MM.1S (cell line): ENCODE data around the gene SPCS3.

Experiments
- DNase-seq: peaks from one replicate; pipeline ENCODE4 v3.0.0-alpha.2; 2015
- H2AFZ ChIP-seq: fragments of 300-600 bp; sonication (generic); 2 replicates; pipeline ENCODE4 v1.6.0; 2016; ENCODE audit warnings: antibody characterized with exemption, low read length
- H3F3A ChIP-seq: fragments of 300-600 bp; sonication (generic); 2 replicates; pipeline ENCODE4 v1.6.1; 2016; ENCODE audit warnings: mild to moderate bottlenecking, antibody characterized with exemption, low read length, moderate library complexity, mixed read lengths; ENCODE audit not compliant: insufficient read depth
- H3K27ac ChIP-seq: fragments of 300-600 bp; sonication (generic); 2 replicates; pipeline ENCODE4 v1.5.1; 2016; ENCODE audit warnings: mild to moderate bottlenecking, low read length
- H3K27me3 ChIP-seq: fragments of 300-600 bp; sonication (generic); replicated peaks from 2 replicates; pipeline ENCODE4 v1.6.0; 2016; ENCODE audit warnings: low read length; ENCODE audit not compliant: insufficient read depth
- H3K36me3 ChIP-seq: fragments of 300-600 bp; sonication (generic); replicated peaks from 2 replicates; pipeline ENCODE4 v1.6.1; 2016; ENCODE audit warnings: mild to moderate bottlenecking, low read length, mixed read lengths; ENCODE audit not compliant: insufficient read depth
- H3K4me1 ChIP-seq: fragments of 300-600 bp; sonication (generic); 2 replicates; pipeline ENCODE4 v1.6.1; 2016; ENCODE audit warnings: low read length, mixed read lengths
- H3K4me2 ChIP-seq: fragments of 300-600 bp; sonication (generic); 2 replicates; pipeline ENCODE4 v1.6.0; 2016; ENCODE audit warnings: low read depth, low read length
- H3K4me3 ChIP-seq: fragments of 300-600 bp; sonication (generic); 2 replicates; pipeline ENCODE4 v1.5.1; 2016; ENCODE audit warnings: low read length, mixed read lengths
- H3K79me2 ChIP-seq: fragments of 300-600 bp; sonication (generic); 2 replicates; pipeline ENCODE4 v1.6.1; 2016; ENCODE audit warnings: mixed run types, low read length, mixed read lengths
- H3K9ac ChIP-seq: fragments of 300-600 bp; sonication (generic); 2 replicates; pipeline ENCODE4 v1.6.1; 2016; ENCODE audit warnings: low read length, mixed read lengths
- H3K9me2 ChIP-seq: fragments of 300-600 bp; sonication (generic); replicated peaks from 2 replicates; pipeline ENCODE4 v1.6.1; 2016; ENCODE audit warnings: mild to moderate bottlenecking, low read length, mixed read lengths; ENCODE audit not compliant: insufficient read depth
- H3K9me3 ChIP-seq: fragments of 300-600 bp; sonication (generic); replicated peaks from 2 replicates; pipeline ENCODE4 v1.6.1; 2016; ENCODE audit warnings: mild to moderate bottlenecking, low read length, mixed read lengths; ENCODE audit not compliant: insufficient read depth
- H4K20me1 ChIP-seq: fragments of 300-600 bp; sonication (generic); 2 replicates; pipeline ENCODE4 v1.6.1; 2016; ENCODE audit warnings: mild to moderate bottlenecking, low read length, moderate library complexity, mixed read lengths; ENCODE audit not compliant: insufficient read depth
- EZH2 ChIP-seq: fragments of 300-600 bp; sonication (generic); optimal IDR thresholded peaks from 2 replicates; pipeline ENCODE3; 2017; ENCODE audit warnings: low read depth, mild to moderate bottlenecking, antibody characterized with exemption, low read length, mixed read lengths
- EZH2phosphoT487 ChIP-seq: fragments of 300-600 bp; sonication (generic); IDR thresholded peaks from 2 replicates; pipeline ENCODE4 v1.6.1; 2018; ENCODE audit warnings: antibody characterized with exemption, low read length
- TF ChIP-seq, protein P1 (sequence below): fragments of 300-600 bp; sonication (generic); IDR thresholded peaks from 2 replicates; pipeline ENCODE4 v1.5.1; 2016; ENCODE audit warnings: antibody characterized with exemption, low read length, mixed read lengths

The SPCS3 gene

DNA sequence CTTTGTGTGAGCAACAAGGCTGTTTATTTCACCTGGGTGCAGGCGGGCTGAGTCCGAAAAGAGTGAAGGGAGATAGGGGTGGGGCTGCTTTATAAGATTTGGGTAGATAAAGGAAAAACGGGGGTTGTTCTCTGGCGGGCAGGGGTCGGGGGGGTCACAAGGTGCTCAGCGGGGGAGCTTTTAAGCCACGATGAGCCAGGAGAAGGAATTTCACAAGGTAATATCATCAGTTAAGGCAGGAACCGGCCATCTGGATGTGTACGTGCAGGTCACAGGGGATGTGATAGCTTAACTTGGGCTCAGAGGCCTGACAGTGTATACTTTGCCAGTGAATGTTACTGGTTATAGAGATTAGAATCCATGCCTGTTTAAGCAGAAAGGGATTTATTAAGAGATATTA, 19.7 kb upstream of the SPCS3 start:
- Histone ChIP-seq H3K4me3 (no peak overlapping the region), H3K9ac (no peak overlapping the region), H3K9me3 (no peaks in the 10 kb centered on the region), H3K9me2 (no peaks in the 10 kb centered on the region), H3K27ac (no peak overlapping the region), H3K4me2 (no peak overlapping the region), H3K27me3 (no peaks in the 10 kb centered on the region), H2AFZ (no peak overlapping the region), H3K36me3 (no peaks in the 10 kb centered on the region), H3F3A (no peaks in the 10 kb centered on the region), H3K4me1 (no peaks in the 10 kb centered on the region), H4K20me1 (no peaks in the 10 kb centered on the region), H3K79me2 (no peaks in the 10 kb centered on the region)
- DNase-seq = no peak
- TF ChIP-seq, protein P1, sequence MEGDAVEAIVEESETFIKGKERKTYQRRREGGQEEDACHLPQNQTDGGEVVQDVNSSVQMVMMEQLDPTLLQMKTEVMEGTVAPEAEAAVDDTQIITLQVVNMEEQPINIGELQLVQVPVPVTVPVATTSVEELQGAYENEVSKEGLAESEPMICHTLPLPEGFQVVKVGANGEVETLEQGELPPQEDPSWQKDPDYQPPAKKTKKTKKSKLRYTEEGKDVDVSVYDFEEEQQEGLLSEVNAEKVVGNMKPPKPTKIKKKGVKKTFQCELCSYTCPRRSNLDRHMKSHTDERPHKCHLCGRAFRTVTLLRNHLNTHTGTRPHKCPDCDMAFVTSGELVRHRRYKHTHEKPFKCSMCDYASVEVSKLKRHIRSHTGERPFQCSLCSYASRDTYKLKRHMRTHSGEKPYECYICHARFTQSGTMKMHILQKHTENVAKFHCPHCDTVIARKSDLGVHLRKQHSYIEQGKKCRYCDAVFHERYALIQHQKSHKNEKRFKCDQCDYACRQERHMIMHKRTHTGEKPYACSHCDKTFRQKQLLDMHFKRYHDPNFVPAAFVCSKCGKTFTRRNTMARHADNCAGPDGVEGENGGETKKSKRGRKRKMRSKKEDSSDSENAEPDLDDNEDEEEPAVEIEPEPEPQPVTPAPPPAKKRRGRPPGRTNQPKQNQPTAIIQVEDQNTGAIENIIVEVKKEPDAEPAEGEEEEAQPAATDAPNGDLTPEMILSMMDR = no peak
- TF ChIP-seq EZH2phosphoT487 (no peak), EZH2 (no peak)

DNA sequence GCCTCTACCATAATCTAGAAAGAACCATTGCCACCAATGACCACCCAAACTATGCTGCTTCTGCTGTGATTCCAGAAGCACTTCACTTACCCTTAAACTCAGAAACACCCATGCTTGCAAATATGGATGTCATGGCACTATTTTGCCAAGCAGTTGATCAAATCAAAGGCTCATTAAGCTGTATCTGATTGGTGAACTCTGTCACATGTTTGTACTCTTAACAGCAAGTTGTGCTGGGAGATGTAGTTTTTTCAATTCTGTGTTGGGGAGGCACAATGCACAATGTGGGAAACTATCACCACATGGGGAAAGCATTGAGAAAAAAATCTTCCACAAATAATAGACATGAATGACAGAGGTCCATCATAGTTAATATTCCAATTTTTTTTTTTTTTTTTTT, 19.2 kb upstream of the SPCS3 start:
- no peak for TF ChIP-seq EZH2phosphoT487
- no peak overlapping the region for H3K4me3 ChIP-seq
- no peaks in the 10 kb centered on the region for H3K79me2 ChIP-seq
- H3K36me3 ChIP-seq = no peaks in the 10 kb centered on the region
- H3K9me2 ChIP-seq = no peaks in the 10 kb centered on the region
- no peaks in the 10 kb centered on the region for H3F3A ChIP-seq
- no peaks in the 10 kb centered on the region for H3K27me3 ChIP-seq
- H3K9ac ChIP-seq = no peak overlapping the region
- no peak for DNase-seq
- H3K4me2 ChIP-seq = no peak overlapping the region
- H3K9me3 ChIP-seq = no peaks in the 10 kb centered on the region
- H2AFZ ChIP-seq = no peak overlapping the region
- no peaks in the 10 kb centered on the region for H4K20me1 ChIP-seq
- no peaks in the 10 kb centered on the region for H3K4me1 ChIP-seq
- H3K27ac ChIP-seq = no peak overlapping the region

DNA sequence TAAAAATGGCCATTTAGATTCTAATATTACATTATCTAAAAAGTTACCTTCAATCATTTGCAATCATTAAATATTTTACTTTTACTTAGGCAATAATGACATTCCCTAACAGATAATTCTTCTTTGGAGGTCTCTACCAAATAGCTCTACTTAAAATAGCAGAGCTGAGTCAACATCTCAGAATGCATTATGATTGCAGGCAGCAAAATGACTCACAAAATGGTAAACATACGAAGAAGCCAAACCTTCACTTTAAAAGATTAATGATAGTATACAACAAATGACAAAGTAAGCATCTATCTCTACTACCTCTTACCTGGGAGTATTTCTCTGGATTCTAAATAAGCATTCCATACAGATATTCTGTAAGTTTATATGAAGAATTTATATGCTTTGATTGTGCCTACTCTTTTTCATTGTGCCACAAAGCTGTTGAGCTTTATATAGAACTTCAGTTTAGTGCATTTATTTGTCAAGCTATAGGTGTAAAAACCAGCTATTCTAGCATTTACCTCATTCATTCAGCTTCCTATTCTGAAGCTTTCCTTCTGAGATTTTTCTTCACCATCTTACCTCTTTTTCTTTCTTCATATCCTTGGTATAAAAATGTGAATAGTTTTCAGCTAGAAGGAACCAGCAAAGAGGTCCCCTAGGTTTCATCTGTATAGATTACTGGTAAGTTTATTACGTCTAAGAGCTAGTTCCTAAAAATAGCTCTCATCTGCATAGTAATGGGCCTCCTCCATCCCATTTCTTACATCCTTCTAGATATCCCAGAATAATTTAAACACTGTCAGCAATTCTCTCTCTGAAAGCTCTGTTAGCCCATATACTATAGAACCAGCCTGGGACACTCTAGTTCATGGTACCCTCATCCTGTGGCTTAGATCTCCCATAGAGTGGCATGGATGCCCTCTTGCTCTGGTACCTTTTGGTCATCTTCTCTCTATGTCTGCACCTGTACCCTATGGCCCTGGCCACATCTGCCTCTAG, 17.2 kb upstream of the SPCS3 start:
- Histone ChIP-seq H4K20me1 (no peaks in the 10 kb centered on the region), H3K4me3 (no peak overlapping the region), H3K36me3 (no peaks in the 10 kb centered on the region), H3K4me2 (no peak overlapping the region), H3K9me2 (no peaks in the 10 kb centered on the region), H3K9ac (no peak overlapping the region), H3K27me3 (no peaks in the 10 kb centered on the region), H3K4me1 (peaks cover 4% of the 10 kb centered on the region), H3K9me3 (no peaks in the 10 kb centered on the region), H3F3A (no peaks in the 10 kb centered on the region), H3K27ac (no peak overlapping the region), H2AFZ (no peak overlapping the region), H3K79me2 (no peaks in the 10 kb centered on the region)
- TF ChIP-seq EZH2 = no peak
- TF ChIP-seq, protein P1 = no peak
- TF ChIP-seq EZH2phosphoT487 = no peak
- no peak for DNase-seq

DNA sequence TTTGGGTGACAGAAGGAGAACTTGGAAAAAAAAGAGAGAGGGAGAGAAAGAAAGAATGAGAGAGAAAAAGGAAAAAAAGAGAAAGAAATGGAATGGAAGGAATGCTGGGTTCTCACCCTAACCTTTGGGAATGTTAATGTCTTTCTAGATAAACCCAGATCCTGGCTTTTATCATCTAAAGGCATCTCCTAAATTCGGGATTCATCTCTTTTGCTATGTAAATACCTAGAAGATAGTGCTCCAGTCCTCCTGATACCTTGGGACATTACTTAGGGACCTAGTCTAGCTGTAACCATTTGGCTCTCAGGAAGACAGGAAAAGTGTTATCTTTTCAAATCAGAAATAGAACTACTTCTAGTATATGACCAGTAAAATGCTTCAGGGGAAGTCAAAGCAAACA, 15.8 kb upstream of the SPCS3 start:
- H3K36me3 ChIP-seq = no peaks in the 10 kb centered on the region
- H3K9me3 ChIP-seq = no peaks in the 10 kb centered on the region
- H3K4me3 ChIP-seq = no peak overlapping the region
- peaks cover 11% of the 10 kb centered on the region for H3F3A ChIP-seq
- H3K9ac ChIP-seq = no peak overlapping the region
- DNase-seq = no peak
- no peak overlapping the region for H2AFZ ChIP-seq
- no peaks in the 10 kb centered on the region for H3K9me2 ChIP-seq
- H4K20me1 ChIP-seq = no peaks in the 10 kb centered on the region
- TF ChIP-seq EZH2phosphoT487 = no peak
- TF ChIP-seq EZH2 = no peak
- TF ChIP-seq, protein P1 = no peak
- no peaks in the 10 kb centered on the region for H3K27me3 ChIP-seq
- H3K4me2 ChIP-seq = no peak overlapping the region
- no peaks in the 10 kb centered on the region for H3K79me2 ChIP-seq
- peaks cover 16% of the 10 kb centered on the region for H3K4me1 ChIP-seq
- no peak overlapping the region for H3K27ac ChIP-seq
